PC-9 (cell line): Measurements from ENCODE around the gene NECTIN1.

Source experiments
- CTCF ChIP-seq: fragments of 200-600 bp; sonication (generic); conservative IDR thresholded peaks from 2 replicates; pipeline ENCODE4 v1.6.1; 2017; ENCODE audit warnings: mixed run types, antibody characterized with exemption, mild to moderate bottlenecking, moderate library complexity
- EZH2 ChIP-seq: fragments of 200-600 bp; sonication (generic); IDR thresholded peaks from 2 replicates; pipeline ENCODE4 v1.8.0; 2017; ENCODE audit warnings: antibody characterized with exemption, low read depth

- TF ChIP-seq CTCF, result no peak
- no peak for TF ChIP-seq EZH2
These were observed 116.2 kb downstream of the NECTIN1 start for GRCh38 chr11:119612814-119613213.
